ENCODE measurements around the gene HEPHL1. TPM values are rescaled to one million over a fixed set of nuclear protein-coding genes. Genes with fewer than 3 reads are reported as not detected.

HEPHL1 gene
- polyA plus RNA-seq, 3 donors: not detected

- H3K27ac ChIP-seq (ENCODE audit: low read depth, low read length): no peak overlapping the region
- 55 to 70% (median 60%) methylated on average over 1 of the region's 1 CpG for WGBS, 3 donors
These were observed 11.0 kb upstream of the HEPHL1 start for GRCh38 chr11:94010136-94010535.

GRCh38 chr11:94011478-94011877 is 9.7 kb upstream of the HEPHL1 start:
- 77 to 79% (median 78%) methylated on average over 3 of the region's 3 CpGs for WGBS, 3 donors
- H3K27ac ChIP-seq (ENCODE audit: low read depth, low read length): no peak overlapping the region

- no peak overlapping the region for H3K27ac ChIP-seq (ENCODE audit: low read depth, low read length)
These were observed 3.7 kb upstream of the HEPHL1 start for GRCh38 chr11:94017446-94017845.

GRCh38 chr11:94018721-94019120 is 2.4 kb upstream of the HEPHL1 start:
- WGBS, 3 donors: 48 to 90% (median 76%) methylated on average over 4 of the region's 4 CpGs
- H3K27ac ChIP-seq (ENCODE audit: low read depth, low read length): no peak overlapping the region

- no peak overlapping the region for H3K27ac ChIP-seq (ENCODE audit: low read depth, low read length)
- 55 to 59% (median 58%) methylated on average over 2 of the region's 2 CpGs for WGBS, 3 donors
These were observed 2.7 kb downstream of the HEPHL1 start for GRCh38 chr11:94023856-94024255.

GRCh38 chr11:94024547-94024946 is 3.4 kb downstream of the HEPHL1 start:
- WGBS, 3 donors: 40 to 76% (median 75%) methylated on average over 2 of the region's 2 CpGs
- no peak overlapping the region for H3K27ac ChIP-seq (ENCODE audit: low read depth, low read length)

- 67 to 74% (median 72%) methylated on average over 2 of the region's 2 CpGs for WGBS, 3 donors
- no peak overlapping the region for H3K27ac ChIP-seq (ENCODE audit: low read depth, low read length)
These were observed 4.7 kb downstream of the HEPHL1 start for GRCh38 chr11:94025690-94026394.

- H3K27ac ChIP-seq (ENCODE audit: low read depth, low read length): no peak overlapping the region
- WGBS, 3 donors: 87 to 92% (median 89%) methylated on average over 5 of the region's 5 CpGs
These were observed 6.1 kb downstream of the HEPHL1 start for GRCh38 chr11:94027210-94027609.

GRCh38 chr11:94028436-94028835 is 7.3 kb downstream of the HEPHL1 start:
- WGBS, 3 donors: 58 to 69% (median 58%) methylated on average over 2 of the region's 2 CpGs

GRCh38 chr11:94030059-94030458 is 8.9 kb downstream of the HEPHL1 start:
- no peak overlapping the region for H3K27ac ChIP-seq (ENCODE audit: low read depth, low read length)
- WGBS, 3 donors: 73 to 81% (median 81%) methylated on average over 1 of the region's 1 CpG

More at GRCh38 chr11:94028436-94028835, 7.3 kb downstream of the HEPHL1 start:
- no peak overlapping the region for H3K27ac ChIP-seq (ENCODE audit: low read depth, low read length)

- 59 to 70% (median 66%) methylated on average over 4 of the region's 4 CpGs for WGBS, 3 donors
- H3K27ac ChIP-seq (ENCODE audit: low read depth, low read length): no peak overlapping the region
These were observed 10.5 kb downstream of the HEPHL1 start for GRCh38 chr11:94031625-94032024.

GRCh38 chr11:94032066-94032465 is 10.9 kb downstream of the HEPHL1 start:
- H3K27ac ChIP-seq (ENCODE audit: low read depth, low read length): no peak overlapping the region
- WGBS, 3 donors: 52 to 78% (median 68%) methylated on average over 5 of the region's 5 CpGs

- WGBS, 3 donors: 77 to 85% (median 81%) methylated on average over 8 of the region's 8 CpGs
- no peak overlapping the region for H3K27ac ChIP-seq (ENCODE audit: low read depth, low read length)
These were observed 11.6 kb downstream of the HEPHL1 start for GRCh38 chr11:94032725-94033124.

- H3K27ac ChIP-seq (ENCODE audit: low read depth, low read length): no peak overlapping the region
- 7 to 49% (median 34%) methylated on average over 1 of the region's 1 CpG for WGBS, 3 donors
These were observed 13.1 kb downstream of the HEPHL1 start for GRCh38 chr11:94034207-94034606.

- H3K27ac ChIP-seq (ENCODE audit: low read depth, low read length): no peak overlapping the region
- 79 to 88% (median 87%) methylated on average over 2 of the region's 2 CpGs for WGBS, 3 donors
These were observed 14.9 kb downstream of the HEPHL1 start for GRCh38 chr11:94036096-94036495.

- WGBS, 3 donors: 58 to 74% (median 66%) methylated on average over 3 of the region's 3 CpGs
- no peak overlapping the region for H3K27ac ChIP-seq (ENCODE audit: low read depth, low read length)
These were observed 22.1 kb downstream of the HEPHL1 start for GRCh38 chr11:94043241-94043640.

- no peak overlapping the region for H3K27ac ChIP-seq (ENCODE audit: low read depth, low read length)
- 56 to 63% (median 58%) methylated on average over 1 of the region's 1 CpG for WGBS, 3 donors
These were observed 25.6 kb downstream of the HEPHL1 start for GRCh38 chr11:94046796-94047195.

GRCh38 chr11:94048032-94048709 is 27.0 kb downstream of the HEPHL1 start:
- H3K27ac ChIP-seq (ENCODE audit: low read depth, low read length): no peak overlapping the region
- WGBS, 3 donors: 85 to 95% (median 86%) methylated on average over 2 of the region's 2 CpGs

- no peak overlapping the region for H3K27ac ChIP-seq (ENCODE audit: low read depth, low read length)
- 60 to 91% (median 71%) methylated on average over 1 of the region's 1 CpG for WGBS, 3 donors
These were observed 28.2 kb downstream of the HEPHL1 start for GRCh38 chr11:94049351-94049750.

- WGBS, 3 donors: 89 to 98% (median 91%) methylated on average over 1 of the region's 1 CpG
- H3K27ac ChIP-seq (ENCODE audit: low read depth, low read length): no peak overlapping the region
These were observed 37.5 kb downstream of the HEPHL1 start for GRCh38 chr11:94058630-94059029.
